Endometrial microvascular endothelial cells (primary cell): ENCODE measurements around the gene TTLL4. TPM values are rescaled to one million over a fixed set of nuclear protein-coding genes. Genes with fewer than 3 reads are reported as not detected.
"Not testable (repeated sequence)": the region's sequence is repeated elsewhere in the genome, so short reads cannot be mapped to it uniquely, and the experiment has no call there.

ENCODE experiments used
- in situ Hi-C: cut with HindIII; loops from 2 replicates; pipeline ENCODE4 v1.10.0; 2017; ENCODE audit warnings: low sequenced_read_pairs, low pct_unique_long_range_greater_than_20kb; ENCODE audit errors: inconsistent ontology term
- total RNA-seq: library from RNA; depleted of rRNA; stranded (reverse); fragments of >200 nt; gene quantifications from one replicate; pipeline ENCODE4 v1.2.3, GENCODE V29; 2015; ENCODE audit errors: inconsistent ontology term

The TTLL4 gene
- total RNA-seq, 1 donor from 2014 or later = 24.1 TPM

- in situ Hi-C loops = no loop called here
Measured at GRCh38 chr2:218733171-218734021, 22.8 kb downstream of the TTLL4 start.

- in situ Hi-C loops = no loop called here
Measured at GRCh38 chr2:218734190-218734975, 23.7 kb downstream of the TTLL4 start.

- in situ Hi-C loops = no loop called here
Measured at GRCh38 chr2:218736531-218736930, 25.9 kb downstream of the TTLL4 start.

- in situ Hi-C loops = no loop called here
Measured at GRCh38 chr2:218743068-218743467, 32.4 kb downstream of the TTLL4 start.

GRCh38 chr2:218744615-218745014, 34.0 kb downstream of the TTLL4 start:
- in situ Hi-C loops = no loop called here

- in situ Hi-C loops = no loop called here
Measured at GRCh38 chr2:218745160-218745558, 34.5 kb downstream of the TTLL4 start.

GRCh38 chr2:218745559-218746469, 35.2 kb downstream of the TTLL4 start:
- in situ Hi-C loops = no loop called here

- in situ Hi-C loops = no loop called here
Measured at GRCh38 chr2:218746470-218746795, 35.8 kb downstream of the TTLL4 start.

GRCh38 chr2:218746960-218747359, 36.3 kb downstream of the TTLL4 start:
- in situ Hi-C loops = no loop called here

GRCh38 chr2:218748741-218749441, 38.3 kb downstream of the TTLL4 start:
- in situ Hi-C loops = no loop called here

GRCh38 chr2:218754201-218754600, 43.6 kb downstream of the TTLL4 start:
- in situ Hi-C loops = no loop called here

- in situ Hi-C loops = no loop called here
Measured at GRCh38 chr2:218754781-218755180, 44.1 kb downstream of the TTLL4 start.

GRCh38 chr2:218755198-218755566, 44.5 kb downstream of the TTLL4 start:
- in situ Hi-C loops = no loop called here

GRCh38 chr2:218755567-218756404, 45.2 kb downstream of the TTLL4 start:
- in situ Hi-C loops = no loop called here

- in situ Hi-C loops = no loop called here
Measured at GRCh38 chr2:218756599-218757377, 46.2 kb downstream of the TTLL4 start.

GRCh38 chr2:218761795-218762194, 51.2 kb downstream of the TTLL4 start:
- in situ Hi-C loops = no loop called here

- in situ Hi-C loops = not testable (repeated sequence)
Measured at GRCh38 chr2:218772759-218773158, 62.1 kb downstream of the TTLL4 start.
